Tibial nerve (tissue), 4 donors: ENCODE measurements around the gene LACRT.

Experiments
- EP300 ChIP-seq, 2 donors: sonication (generic); formaldehyde crosslinking; IDR thresholded peaks; one replicate each; pipeline ENCODE4 v1.6.1; 2017; ENCODE audit warnings: antibody characterized with exemption in 2 of 2, mild to moderate bottlenecking in 1 of 2
- POLR2A ChIP-seq, 2 donors: fragments of 450-650 bp; IDR thresholded peaks; one replicate each; pipeline ENCODE4 v1.6.1; 2017; ENCODE audit warnings: antibody characterized with exemption in 2 of 2, mild to moderate bottlenecking in 2 of 2, moderate library complexity in 2 of 2
- TF ChIP-seq, protein P1 (sequence below), 5 experiments: fragments of 200-600 bp in 3 of 5; fragments of 450-650 bp in 2 of 5; sonication (generic) in 3 of 5; IDR thresholded peaks; one replicate each; pipeline ENCODE4 v1.5.1; 2016 to 2019; ENCODE audit warnings: antibody characterized with exemption in 5 of 5, mild to moderate bottlenecking in 3 of 5, moderate library complexity in 2 of 5

GRCh38 chr12:54589964-54590363 is 44.7 kb downstream of the LACRT start:
- TF ChIP-seq, protein P1, sequence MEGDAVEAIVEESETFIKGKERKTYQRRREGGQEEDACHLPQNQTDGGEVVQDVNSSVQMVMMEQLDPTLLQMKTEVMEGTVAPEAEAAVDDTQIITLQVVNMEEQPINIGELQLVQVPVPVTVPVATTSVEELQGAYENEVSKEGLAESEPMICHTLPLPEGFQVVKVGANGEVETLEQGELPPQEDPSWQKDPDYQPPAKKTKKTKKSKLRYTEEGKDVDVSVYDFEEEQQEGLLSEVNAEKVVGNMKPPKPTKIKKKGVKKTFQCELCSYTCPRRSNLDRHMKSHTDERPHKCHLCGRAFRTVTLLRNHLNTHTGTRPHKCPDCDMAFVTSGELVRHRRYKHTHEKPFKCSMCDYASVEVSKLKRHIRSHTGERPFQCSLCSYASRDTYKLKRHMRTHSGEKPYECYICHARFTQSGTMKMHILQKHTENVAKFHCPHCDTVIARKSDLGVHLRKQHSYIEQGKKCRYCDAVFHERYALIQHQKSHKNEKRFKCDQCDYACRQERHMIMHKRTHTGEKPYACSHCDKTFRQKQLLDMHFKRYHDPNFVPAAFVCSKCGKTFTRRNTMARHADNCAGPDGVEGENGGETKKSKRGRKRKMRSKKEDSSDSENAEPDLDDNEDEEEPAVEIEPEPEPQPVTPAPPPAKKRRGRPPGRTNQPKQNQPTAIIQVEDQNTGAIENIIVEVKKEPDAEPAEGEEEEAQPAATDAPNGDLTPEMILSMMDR (IDR thresholded peaks at IDR 0.05): no peak
- TF ChIP-seq EP300 (IDR thresholded peaks at IDR 0.05) (no peak), POLR2A (IDR thresholded peaks at IDR 0.05) (no peak)
